HG03571 (cell line): ENCODE data around the gene CTPS2.

ENCODE experiments used
- ATAC-seq: cut with Tn5 transposase; IDR thresholded peaks from one replicate; pipeline ENCODE4 v1.9.1; 2021; ENCODE audit not compliant: unreplicated experiment

The CTPS2 gene

GRCh38 chrX:16714504-16714903 lies 2.0 kb upstream of the CTPS2 start:
- ATAC-seq, result no peak

GRCh38 chrX:16711893-16712547 lies 449 bp downstream of the CTPS2 start:
- ATAC-seq, result peak; percentile 29

GRCh38 chrX:16711219-16711811 lies 1.2 kb downstream of the CTPS2 start:
- ATAC-seq, result no peak

GRCh38 chrX:16708016-16708415 lies 4.5 kb downstream of the CTPS2 start:
- no peak for ATAC-seq

GRCh38 chrX:16705370-16705769 lies 7.1 kb downstream of the CTPS2 start:
- ATAC-seq, result no peak

- no peak for ATAC-seq
Observed at GRCh38 chrX:16702700-16703599, 9.5 kb downstream of the CTPS2 start.

GRCh38 chrX:16700734-16701133 lies 11.7 kb downstream of the CTPS2 start:
- no peak for ATAC-seq

GRCh38 chrX:16699389-16699788 lies 13.1 kb downstream of the CTPS2 start:
- ATAC-seq, result no peak

- no peak for ATAC-seq
Observed at GRCh38 chrX:16696956-16697355, 15.5 kb downstream of the CTPS2 start.

GRCh38 chrX:16695079-16695676 lies 17.3 kb downstream of the CTPS2 start:
- ATAC-seq, result no peak

GRCh38 chrX:16687514-16687913 lies 25.0 kb downstream of the CTPS2 start:
- ATAC-seq, result no peak

GRCh38 chrX:16683007-16683664 lies 29.3 kb downstream of the CTPS2 start:
- ATAC-seq, result no peak

GRCh38 chrX:16678689-16679088 lies 33.8 kb downstream of the CTPS2 start:
- no peak for ATAC-seq

- no peak for ATAC-seq
Observed at GRCh38 chrX:16671005-16671404, 41.5 kb downstream of the CTPS2 start.

GRCh38 chrX:16666541-16666940 lies 45.9 kb downstream of the CTPS2 start:
- no peak for ATAC-seq

- ATAC-seq, result no peak
Observed at GRCh38 chrX:16665089-16665488, 47.4 kb downstream of the CTPS2 start.

GRCh38 chrX:16664626-16665025 lies 47.8 kb downstream of the CTPS2 start:
- ATAC-seq, result no peak

GRCh38 chrX:16664074-16664473 lies 48.4 kb downstream of the CTPS2 start:
- ATAC-seq, result no peak

GRCh38 chrX:16662402-16662801 lies 50.1 kb downstream of the CTPS2 start:
- no peak for ATAC-seq

- no peak for ATAC-seq
Observed at GRCh38 chrX:16661495-16661894, 51.0 kb downstream of the CTPS2 start.

- no peak for ATAC-seq
Observed at GRCh38 chrX:16659321-16659720, 53.1 kb downstream of the CTPS2 start.
